AG09309 (cell line): ENCODE results near the gene PKP1.

ENCODE experiments used
- DNase-seq: peaks from one replicate; pipeline ENCODE4 v3.0.0-alpha.2; 2010; ENCODE audit warnings: low read depth
- H3K4me3 ChIP-seq: 2 replicates; pipeline ENCODE4 v1.5.1; 2011; ENCODE audit warnings: mild to moderate bottlenecking, low read depth, low read length, moderate library complexity; ENCODE audit not compliant: control insufficient read depth
- TF ChIP-seq, protein P1 (sequence below): IDR thresholded peaks from 2 replicates; pipeline ENCODE4 v1.5.1; 2011; ENCODE audit warnings: mild to moderate bottlenecking, low read depth, low read length, inconsistent platforms; ENCODE audit not compliant: insufficient read depth, control insufficient read depth; ENCODE audit errors: missing control alignments

The PKP1 gene

DNA sequence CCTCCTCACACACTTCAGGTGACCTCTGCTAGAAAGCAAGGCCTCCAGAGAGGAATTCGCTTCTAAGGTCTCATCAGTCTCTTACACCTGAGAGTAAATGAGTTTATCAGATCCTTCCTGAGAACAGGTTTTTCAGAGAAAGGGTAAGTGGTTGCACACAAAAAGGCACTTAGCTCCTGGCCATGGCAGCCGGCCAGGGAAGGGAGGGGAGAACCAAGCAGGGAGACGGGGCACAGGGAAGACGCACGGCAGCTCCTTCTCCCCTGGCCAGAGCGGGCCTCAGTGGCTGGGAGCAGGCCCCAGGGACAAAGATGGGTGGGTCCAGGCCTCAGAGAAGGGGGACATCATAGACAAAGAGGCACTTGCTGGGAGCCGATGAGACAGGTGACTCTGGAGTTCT is 97.8 kb downstream of the PKP1 start:
- TF ChIP-seq, protein P1, sequence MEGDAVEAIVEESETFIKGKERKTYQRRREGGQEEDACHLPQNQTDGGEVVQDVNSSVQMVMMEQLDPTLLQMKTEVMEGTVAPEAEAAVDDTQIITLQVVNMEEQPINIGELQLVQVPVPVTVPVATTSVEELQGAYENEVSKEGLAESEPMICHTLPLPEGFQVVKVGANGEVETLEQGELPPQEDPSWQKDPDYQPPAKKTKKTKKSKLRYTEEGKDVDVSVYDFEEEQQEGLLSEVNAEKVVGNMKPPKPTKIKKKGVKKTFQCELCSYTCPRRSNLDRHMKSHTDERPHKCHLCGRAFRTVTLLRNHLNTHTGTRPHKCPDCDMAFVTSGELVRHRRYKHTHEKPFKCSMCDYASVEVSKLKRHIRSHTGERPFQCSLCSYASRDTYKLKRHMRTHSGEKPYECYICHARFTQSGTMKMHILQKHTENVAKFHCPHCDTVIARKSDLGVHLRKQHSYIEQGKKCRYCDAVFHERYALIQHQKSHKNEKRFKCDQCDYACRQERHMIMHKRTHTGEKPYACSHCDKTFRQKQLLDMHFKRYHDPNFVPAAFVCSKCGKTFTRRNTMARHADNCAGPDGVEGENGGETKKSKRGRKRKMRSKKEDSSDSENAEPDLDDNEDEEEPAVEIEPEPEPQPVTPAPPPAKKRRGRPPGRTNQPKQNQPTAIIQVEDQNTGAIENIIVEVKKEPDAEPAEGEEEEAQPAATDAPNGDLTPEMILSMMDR: no peak
- DNase-seq: no peak
- no peak overlapping the region for H3K4me3 ChIP-seq
